NCI-H187 (cell line): ENCODE measurements around the gene CD160.
"Not testable (repeated sequence)": the region's sequence is repeated elsewhere in the genome, so short reads cannot be mapped to it uniquely, and the experiment has no call there.

ENCODE experiments used
- DNase-seq, 2 experiments: peaks; one replicate each; lab custom pipeline; 2025; lab: John Stamatoyannopoulos, UW

Gene CD160

GRCh38 chr1:145759721-145760120, 40.4 kb downstream of the CD160 start:
- DNase-seq, result no peak

- not testable (repeated sequence) for DNase-seq
Observed at GRCh38 chr1:145760395-145760949, 41.2 kb downstream of the CD160 start.

GRCh38 chr1:145761498-145761897, 42.2 kb downstream of the CD160 start:
- not testable (repeated sequence) for DNase-seq

GRCh38 chr1:145762001-145762400, 42.7 kb downstream of the CD160 start:
- not testable (repeated sequence) for DNase-seq

GRCh38 chr1:145764231-145764940, 45.1 kb downstream of the CD160 start:
- not testable (repeated sequence) for DNase-seq

GRCh38 chr1:145765127-145765526, 45.8 kb downstream of the CD160 start:
- DNase-seq, result not testable (repeated sequence)

GRCh38 chr1:145765585-145766360, 46.5 kb downstream of the CD160 start:
- not testable (repeated sequence) for DNase-seq

GRCh38 chr1:145766926-145767325, 47.6 kb downstream of the CD160 start:
- not testable (repeated sequence) for DNase-seq

- not testable (repeated sequence) for DNase-seq
Observed at GRCh38 chr1:145768004-145768403, 48.7 kb downstream of the CD160 start.

GRCh38 chr1:145771056-145771455, 51.8 kb downstream of the CD160 start:
- no peak for DNase-seq

- DNase-seq, result no peak
Observed at GRCh38 chr1:145773423-145773822, 54.1 kb downstream of the CD160 start.

GRCh38 chr1:145777357-145778145, 58.3 kb downstream of the CD160 start:
- DNase-seq, result no peak

- no peak for DNase-seq
Observed at GRCh38 chr1:145778146-145778540, 58.8 kb downstream of the CD160 start.

- no peak for DNase-seq
Observed at GRCh38 chr1:145782272-145783099, 63.2 kb downstream of the CD160 start.

GRCh38 chr1:145784409-145784808, 65.1 kb downstream of the CD160 start:
- DNase-seq, result no peak

- DNase-seq, result no peak
Observed at GRCh38 chr1:145785547-145785946, 66.2 kb downstream of the CD160 start.

GRCh38 chr1:145786271-145786670, 67.0 kb downstream of the CD160 start:
- DNase-seq, result no peak

GRCh38 chr1:145788580-145788979, 69.3 kb downstream of the CD160 start:
- no peak for DNase-seq
